GM12864 (cell line): ENCODE measurements around the gene AFF4.
"Not testable (repeated sequence)": the region's sequence is repeated elsewhere in the genome, so short reads cannot be mapped to it uniquely, and the experiment has no call there.

Experiments used
- DNase-seq: peaks from one replicate; pipeline ENCODE4 v3.0.0-alpha.2; 2011; ENCODE audit warnings: low read depth
- H3K4me3 ChIP-seq: 2 replicates; pipeline ENCODE4 v1.5.1; 2011; ENCODE audit warnings: mild to moderate bottlenecking, low read depth, low read length, control low read depth
- CTCF ChIP-seq: IDR thresholded peaks from 2 replicates; pipeline ENCODE4 v1.5.1; 2011; ENCODE audit warnings: low read depth, mild to moderate bottlenecking, moderate library complexity, low read length, control low read depth, inconsistent platforms; ENCODE audit errors: missing control alignments

Gene AFF4

GRCh38 chr5:132981288-132981687 lies 17.9 kb upstream of the AFF4 start:
- TF ChIP-seq CTCF, result no peak
- H3K4me3 ChIP-seq, result no peak overlapping the region
- DNase-seq, result no peak

- no peak for DNase-seq
- no peak overlapping the region for H3K4me3 ChIP-seq
- no peak for TF ChIP-seq CTCF
Measured at GRCh38 chr5:132979976-132980375, 16.5 kb upstream of the AFF4 start.

- DNase-seq, result no peak
- no peak for TF ChIP-seq CTCF
- H3K4me3 ChIP-seq, result no peak overlapping the region
Measured at GRCh38 chr5:132979367-132979940, 16.0 kb upstream of the AFF4 start.

GRCh38 chr5:132976852-132977251 lies 13.4 kb upstream of the AFF4 start:
- no peak for DNase-seq
- no peak overlapping the region for H3K4me3 ChIP-seq
- no peak for TF ChIP-seq CTCF

- not testable (repeated sequence) for H3K4me3 ChIP-seq, DNase-seq
Measured at GRCh38 chr5:132972436-132972828, 9.0 kb upstream of the AFF4 start.

- no peak for DNase-seq
- TF ChIP-seq CTCF, result no peak
- H3K4me3 ChIP-seq, result no peak overlapping the region
Measured at GRCh38 chr5:132971483-132972435, 8.3 kb upstream of the AFF4 start.

GRCh38 chr5:132965120-132965519 lies 1.7 kb upstream of the AFF4 start:
- no peak for DNase-seq
- H3K4me3 ChIP-seq, result no peak overlapping the region
- no peak for TF ChIP-seq CTCF
